ENCODE results near the gene GLI3. TPM values are rescaled to one million over a fixed set of nuclear protein-coding genes. Genes with fewer than 3 reads are reported as not detected.

The GLI3 gene
- total RNA-seq, 1 donor = 4.3 TPM

- TF ChIP-seq CTCF (IDR thresholded peaks at IDR 0.05; ENCODE audit: insufficient read depth, low read depth, low read length) = no peak
- DNase-seq (ENCODE audit: low read depth) = peak; percentile 36
- H3K4me3 ChIP-seq (ENCODE audit: low read depth, low read length) = no peak overlapping the region
Observed at GRCh38 chr7:42143711-42144600, 93.1 kb downstream of the GLI3 start.

- TF ChIP-seq CTCF (IDR thresholded peaks at IDR 0.05; ENCODE audit: insufficient read depth, low read depth, low read length) = no peak
- no peak for DNase-seq (ENCODE audit: low read depth)
- no peak overlapping the region for H3K4me3 ChIP-seq (ENCODE audit: low read depth, low read length)
Observed at GRCh38 chr7:42142089-42142488, 94.9 kb downstream of the GLI3 start.

GRCh38 chr7:42139751-42140150, 97.3 kb downstream of the GLI3 start:
- no peak overlapping the region for H3K4me3 ChIP-seq (ENCODE audit: low read depth, low read length)
- DNase-seq (ENCODE audit: low read depth) = no peak
- TF ChIP-seq CTCF (IDR thresholded peaks at IDR 0.05; ENCODE audit: insufficient read depth, low read depth, low read length) = no peak

- no peak for DNase-seq (ENCODE audit: low read depth)
- no peak overlapping the region for H3K4me3 ChIP-seq (ENCODE audit: low read depth, low read length)
- TF ChIP-seq CTCF (IDR thresholded peaks at IDR 0.05; ENCODE audit: insufficient read depth, low read depth, low read length) = no peak
Observed at GRCh38 chr7:42138691-42139090, 98.3 kb downstream of the GLI3 start.

GRCh38 chr7:42137941-42138340, 99.1 kb downstream of the GLI3 start:
- H3K4me3 ChIP-seq (ENCODE audit: low read depth, low read length) = no peak overlapping the region
- peak; percentile 50 for DNase-seq (ENCODE audit: low read depth)
- TF ChIP-seq CTCF (IDR thresholded peaks at IDR 0.05; ENCODE audit: insufficient read depth, low read depth, low read length) = no peak

GRCh38 chr7:42137431-42137830, 99.6 kb downstream of the GLI3 start:
- TF ChIP-seq CTCF (IDR thresholded peaks at IDR 0.05; ENCODE audit: insufficient read depth, low read depth, low read length) = no peak
- no peak for DNase-seq (ENCODE audit: low read depth)
- H3K4me3 ChIP-seq (ENCODE audit: low read depth, low read length) = no peak overlapping the region

Measured in fibroblast of villous mesenchyme (primary cell).